ENCODE measurements around the gene ANXA7.

The ANXA7 gene

DNA sequence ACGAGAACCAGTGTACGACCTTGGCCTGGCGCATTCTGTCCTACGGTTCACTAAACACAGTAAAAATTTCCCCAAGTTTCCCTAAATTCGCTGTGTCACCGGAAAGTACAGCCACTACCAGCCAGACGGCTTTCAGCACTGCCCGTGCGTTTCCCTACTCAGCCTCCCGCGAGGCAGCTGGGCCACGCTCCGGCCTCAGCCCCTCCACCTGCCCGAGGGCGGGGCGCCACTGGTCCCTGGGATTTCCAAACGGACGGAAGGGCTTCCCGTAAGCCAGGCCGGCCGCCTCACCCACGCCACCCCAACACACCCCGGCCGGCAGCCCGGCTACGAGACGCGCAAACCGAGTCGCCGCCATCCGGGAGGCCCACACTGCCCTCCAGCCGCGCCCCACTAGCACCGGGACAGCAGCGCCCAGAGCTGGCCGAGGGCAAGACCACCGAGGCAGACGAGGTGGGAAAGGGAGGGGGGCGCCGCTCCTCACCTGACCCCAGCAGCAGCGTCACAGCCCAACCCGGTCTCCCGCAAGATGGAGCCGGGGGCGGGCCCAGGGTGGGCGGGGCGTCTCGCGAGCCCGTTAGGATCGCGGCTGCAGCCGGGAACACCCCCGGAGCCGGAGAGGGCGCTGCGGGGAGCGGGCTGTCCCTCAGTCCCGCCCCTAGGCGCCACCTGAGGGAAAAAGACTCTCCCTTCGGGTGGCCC lies at the start of gene ANXA7:
Gene ANXA7, minus strand, starts transcription at position 531 of the 702 bp plus-strand sequence. CDS start 13,202 bp downstream, outside the sequence.
- DNase-seq, result peak; percentile 96

DNA sequence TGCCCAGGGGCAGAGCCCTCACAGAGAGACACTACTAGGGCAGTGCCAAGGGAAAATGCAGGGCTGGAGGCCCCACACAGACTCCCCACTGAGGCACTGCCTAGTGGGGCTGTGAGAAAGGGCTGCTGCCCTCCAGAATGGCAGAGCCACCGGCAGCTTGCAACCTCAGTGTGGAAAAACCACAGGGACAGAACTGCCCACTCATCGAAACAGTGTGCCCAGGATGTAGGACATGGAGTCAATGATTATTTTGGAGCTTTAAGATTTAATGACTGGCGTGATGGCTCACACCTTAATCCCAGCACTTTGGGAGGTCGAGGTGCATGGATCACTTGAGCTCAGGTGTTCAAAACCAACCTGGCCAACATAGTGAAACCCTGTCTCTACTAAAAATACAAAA lies 47.0 kb upstream of the ANXA7 start:
- no peak for DNase-seq

DNA sequence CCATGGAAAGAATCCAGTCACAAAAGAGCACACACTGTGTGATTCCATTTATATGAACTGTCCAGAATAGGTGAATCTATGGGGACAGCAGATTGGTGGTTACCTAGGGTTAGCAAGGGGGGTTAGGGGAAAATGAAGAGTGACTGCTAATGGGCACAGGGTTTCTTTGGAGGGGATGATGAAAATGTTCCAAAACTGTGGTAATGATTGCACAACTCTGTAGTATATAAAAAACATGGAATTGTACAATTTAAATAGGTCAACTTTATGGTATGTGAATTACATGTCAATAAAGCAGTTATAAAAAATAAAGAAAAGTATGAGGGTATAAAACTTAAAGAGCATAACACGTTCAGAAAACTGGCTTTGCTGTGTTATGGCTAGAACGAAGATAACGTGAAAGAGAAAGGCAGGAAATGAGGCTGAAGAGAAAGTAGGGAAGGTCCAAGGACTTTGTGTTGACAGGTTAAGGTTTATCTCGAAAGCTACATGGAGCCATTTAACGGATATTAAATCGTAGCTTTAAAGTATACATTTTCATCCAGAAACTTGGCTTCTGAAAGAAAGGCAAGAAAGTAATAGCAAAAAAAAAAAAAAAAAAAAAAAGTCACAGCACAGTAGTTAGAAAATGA lies 45.9 kb upstream of the ANXA7 start:
- DNase-seq, result no peak

DNA sequence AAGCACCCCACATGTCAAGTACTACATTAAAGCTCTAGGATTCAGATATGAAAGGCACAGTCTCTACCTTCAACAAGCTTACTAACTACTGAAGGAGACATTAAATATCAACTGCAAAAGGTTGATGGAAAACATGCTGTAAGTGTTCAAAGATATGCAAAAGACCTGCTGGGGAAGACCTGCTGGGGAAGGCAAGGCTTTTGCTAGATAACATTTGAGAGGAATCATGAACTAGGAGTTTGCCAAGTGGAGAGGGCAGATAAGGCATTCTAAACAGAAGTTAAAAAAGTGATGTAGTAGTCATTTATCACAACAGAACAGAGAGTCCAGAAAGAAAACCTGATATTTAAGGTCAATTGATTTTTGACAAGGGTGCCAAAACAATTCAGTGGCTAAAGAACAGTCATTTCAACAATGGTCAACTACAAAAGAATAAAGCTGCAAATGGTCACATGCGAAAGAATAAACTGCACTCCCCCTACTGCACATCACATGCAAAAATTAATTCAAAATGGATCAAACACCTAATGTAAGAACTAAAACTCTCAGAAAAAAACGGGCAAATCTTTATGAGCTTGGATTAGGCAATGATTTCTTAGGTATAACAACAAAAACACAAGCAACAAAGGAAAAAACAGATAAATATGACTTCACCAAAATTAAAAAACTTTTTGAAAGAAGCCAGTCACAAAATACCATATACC lies 42.5 kb upstream of the ANXA7 start:
- DNase-seq, result no peak

DNA sequence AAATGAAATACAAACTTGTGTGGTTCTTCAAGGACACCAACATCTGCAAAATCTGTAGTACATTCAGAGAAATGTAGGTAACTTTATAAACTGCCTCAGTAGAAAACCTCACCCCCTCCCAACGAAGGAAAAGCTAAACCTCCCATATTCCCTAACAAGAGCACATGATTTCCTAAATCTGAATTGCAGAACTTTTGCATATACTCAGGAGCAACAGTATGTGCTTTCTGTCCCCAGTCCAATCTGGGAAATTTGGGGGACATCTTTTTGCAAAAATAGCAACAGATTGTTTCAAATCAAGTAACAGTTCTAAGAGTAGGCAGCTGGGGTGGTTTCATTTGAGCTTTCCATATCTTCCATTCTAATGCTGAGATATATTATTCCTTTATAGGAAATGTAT lies 35.3 kb upstream of the ANXA7 start:
- DNase-seq, result no peak

DNA sequence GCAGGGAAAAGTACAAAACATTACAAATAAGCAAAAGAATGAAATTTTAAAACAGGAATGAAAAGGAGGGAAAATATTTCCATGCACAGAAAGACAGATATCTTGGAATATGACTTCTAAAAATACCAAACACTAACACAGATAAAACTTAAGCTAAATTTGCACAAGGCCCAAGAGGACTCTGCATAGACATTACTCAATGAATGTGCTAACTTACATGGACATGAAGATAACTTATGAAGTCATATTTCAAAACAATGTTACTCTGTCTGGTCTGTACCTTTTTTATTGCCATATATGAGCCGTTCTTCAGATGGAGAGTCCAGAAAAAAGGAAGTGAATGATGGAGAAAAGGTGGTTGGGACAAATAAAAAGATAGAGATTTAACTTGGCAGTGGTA lies 34.5 kb upstream of the ANXA7 start:
- no peak for DNase-seq

DNA sequence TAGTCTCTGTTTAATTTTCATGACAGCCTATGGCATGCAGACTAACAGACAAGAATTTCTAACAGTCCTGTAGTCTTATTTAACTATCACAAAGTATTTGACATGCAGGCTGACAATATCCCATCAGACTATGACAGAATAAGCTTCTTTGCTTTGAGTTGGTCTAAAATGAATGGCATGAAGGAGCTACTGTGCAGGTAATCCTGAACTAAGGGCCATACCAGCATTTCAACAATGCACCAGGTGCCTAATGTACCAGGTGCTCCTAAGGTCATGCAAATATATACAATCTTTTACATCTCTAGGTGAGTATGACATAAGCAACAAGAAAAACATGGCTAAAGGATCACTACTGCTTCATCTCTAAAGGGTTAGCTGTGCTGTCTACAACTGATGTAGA lies 33.1 kb upstream of the ANXA7 start:
- no peak for DNase-seq

DNA sequence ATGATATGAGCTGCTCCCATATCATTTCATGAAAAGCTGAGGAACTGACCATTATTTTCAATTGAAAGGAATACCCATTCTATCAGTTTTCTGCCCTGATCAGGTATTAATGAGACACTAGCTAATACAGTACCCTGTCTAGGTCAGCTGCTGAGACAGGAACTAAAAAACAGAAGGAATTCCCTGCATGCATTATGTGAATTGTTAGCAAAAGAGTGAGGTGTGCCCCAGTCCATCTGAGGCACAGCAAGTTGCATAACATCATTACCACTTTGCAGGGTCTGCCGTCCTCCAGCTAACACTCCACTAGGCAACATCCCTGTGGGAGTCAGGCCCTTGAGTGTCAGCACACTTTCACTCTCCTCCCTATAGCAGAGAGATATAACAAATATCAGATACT lies 30.6 kb upstream of the ANXA7 start:
- no peak for DNase-seq

DNA sequence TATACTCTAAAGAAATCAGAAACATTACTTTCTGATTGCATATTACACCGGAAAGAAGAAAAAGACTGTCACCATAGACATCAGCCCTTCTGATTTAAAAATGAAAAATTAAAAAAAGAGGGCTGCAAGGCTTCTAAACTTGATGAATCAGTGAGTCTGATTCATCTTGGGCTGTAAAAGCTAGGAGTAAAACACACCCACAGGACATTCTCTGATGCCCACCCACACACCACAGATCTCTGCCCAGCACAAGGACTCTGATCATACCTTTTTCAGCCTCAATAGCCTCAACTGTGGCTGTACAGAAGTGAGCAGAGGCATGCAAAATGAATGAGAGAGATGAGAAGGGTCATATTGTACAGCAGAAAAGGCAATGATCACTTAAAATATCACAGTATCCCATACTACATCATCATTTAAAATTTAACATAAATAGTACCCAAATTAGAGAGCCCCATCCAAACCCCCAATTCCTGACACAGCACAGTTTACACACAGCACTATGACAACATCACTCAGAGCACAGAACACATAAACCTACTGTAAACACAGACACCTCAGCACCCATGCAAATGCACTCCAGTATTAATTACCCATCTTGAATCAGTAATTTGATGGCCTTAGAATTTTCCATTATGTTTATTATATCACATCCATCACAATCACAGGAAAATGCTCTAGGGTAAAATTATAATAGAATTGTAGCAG lies 25.9 kb upstream of the ANXA7 start:
- no peak for DNase-seq

DNA sequence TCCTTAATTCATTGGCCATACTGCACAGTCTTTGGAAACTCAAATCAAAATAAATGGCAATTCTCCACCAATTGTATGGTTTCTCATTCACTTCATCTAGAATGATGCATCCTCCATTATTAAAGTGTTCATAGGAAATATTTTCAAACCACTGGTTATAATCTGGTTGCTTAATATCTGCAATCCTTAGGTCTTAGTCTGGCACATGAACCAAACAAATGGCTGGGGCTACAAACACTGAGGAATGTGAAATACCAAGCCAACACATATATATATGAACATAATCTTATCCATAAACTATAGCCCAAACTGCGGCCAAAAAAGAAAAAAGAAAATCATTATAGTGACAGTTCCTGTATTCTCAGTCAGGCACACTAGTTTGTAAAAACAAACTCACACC lies 25.2 kb upstream of the ANXA7 start:
- no peak for DNase-seq

DNA sequence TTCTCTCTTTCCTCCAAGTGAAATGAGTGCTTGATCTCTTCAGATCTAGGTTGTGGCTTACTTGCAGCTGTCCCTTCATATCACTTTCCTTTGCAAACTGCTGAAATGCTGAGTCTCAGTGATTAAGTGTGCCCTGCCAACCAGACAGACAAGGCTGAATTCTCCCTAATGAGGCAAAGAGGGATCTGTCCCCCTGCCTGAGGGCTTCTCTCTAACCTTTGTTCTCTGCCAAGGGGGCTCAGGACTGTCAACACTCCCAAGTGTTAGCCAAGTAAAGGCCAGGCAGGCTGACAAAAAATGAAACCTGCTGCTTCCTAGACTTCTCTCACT lies 19.6 kb upstream of the ANXA7 start, which contains the start of gene MSS51:
Gene MSS51, minus strand, starts transcription at position 24 of the 330 bp plus-strand sequence. CDS start 5,277 bp downstream, outside the sequence.
- DNase-seq, result peak; percentile 28

DNA sequence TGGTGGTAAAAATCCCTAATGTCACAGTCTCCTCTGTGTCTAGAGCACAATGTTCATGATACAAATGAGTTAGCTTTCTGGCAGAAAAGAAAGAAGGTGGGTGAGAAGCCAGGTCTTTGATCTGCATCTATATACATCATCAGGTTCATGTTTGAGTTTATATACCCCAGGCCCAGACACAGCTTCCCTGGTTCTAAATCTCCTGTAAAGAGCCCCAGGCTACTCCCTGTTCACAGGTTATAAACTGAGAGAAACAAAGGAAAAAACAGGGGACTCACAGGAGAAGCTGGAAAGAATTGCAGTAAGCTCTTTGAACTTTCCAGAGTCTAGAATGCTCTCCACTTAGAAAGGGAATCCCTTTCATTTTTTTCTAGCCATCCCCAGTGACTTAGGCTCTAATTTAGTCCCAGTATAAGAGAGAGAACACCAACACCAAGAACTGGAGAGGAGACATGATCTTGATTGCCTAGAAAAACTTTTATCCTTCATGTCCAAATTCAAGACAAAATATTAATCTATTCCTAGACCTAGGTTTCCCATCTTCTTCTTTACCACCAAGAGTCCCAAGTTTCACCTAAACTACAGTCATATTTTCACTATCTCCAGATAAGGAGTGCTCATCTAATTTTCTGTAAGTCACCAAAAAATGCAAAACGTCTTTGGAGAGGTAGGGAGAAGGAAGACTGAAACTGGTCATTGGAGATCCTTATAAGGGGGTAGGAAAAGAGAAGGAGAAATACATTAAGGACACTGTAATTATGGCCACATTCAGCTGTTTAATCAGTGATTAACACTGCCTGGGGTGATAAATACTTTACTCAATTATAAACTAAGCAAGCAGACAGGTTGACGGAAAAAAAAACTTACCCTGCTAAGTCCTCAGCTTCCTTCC lies 19.0 kb upstream of the ANXA7 start:
- DNase-seq, result no peak

DNA sequence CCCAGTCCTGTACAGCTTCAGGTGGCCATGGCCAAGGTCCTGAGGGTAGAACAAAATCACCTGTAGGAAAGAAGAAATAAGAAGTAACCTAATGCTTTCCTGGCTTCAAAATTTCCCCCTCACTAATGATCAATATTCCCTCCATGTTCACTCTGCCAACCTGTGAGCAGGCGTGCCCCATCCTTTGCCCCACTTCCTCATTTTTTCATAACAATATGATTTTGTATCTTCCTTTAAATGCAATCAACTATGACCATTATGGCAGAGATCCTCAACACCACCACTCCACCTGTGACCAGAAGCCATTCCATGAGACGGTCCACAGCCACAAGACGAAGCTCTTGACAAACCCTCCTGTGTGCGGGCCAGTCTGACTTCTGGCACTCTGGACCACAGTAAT lies 12.5 kb upstream of the ANXA7 start:
- no peak for DNase-seq

DNA sequence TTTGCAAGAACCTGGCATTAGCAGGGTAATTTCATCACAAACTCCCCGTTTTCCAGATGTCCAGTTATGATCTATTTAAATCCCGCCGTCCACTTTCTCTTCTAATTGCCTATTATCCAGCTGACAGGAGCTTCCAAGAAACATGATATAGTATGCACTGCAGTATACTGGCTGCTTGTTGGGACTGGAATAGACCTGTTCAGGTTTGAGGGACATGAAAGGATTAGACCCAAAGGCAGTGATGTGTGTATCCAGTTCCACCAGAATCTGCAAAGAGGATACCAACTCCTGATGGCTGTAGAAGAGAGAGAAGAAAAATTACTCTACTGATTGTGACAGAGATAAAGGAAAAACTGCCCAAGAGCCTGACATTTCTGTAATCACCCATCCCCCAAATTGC lies 10.6 kb upstream of the ANXA7 start:
- no peak for DNase-seq

DNA sequence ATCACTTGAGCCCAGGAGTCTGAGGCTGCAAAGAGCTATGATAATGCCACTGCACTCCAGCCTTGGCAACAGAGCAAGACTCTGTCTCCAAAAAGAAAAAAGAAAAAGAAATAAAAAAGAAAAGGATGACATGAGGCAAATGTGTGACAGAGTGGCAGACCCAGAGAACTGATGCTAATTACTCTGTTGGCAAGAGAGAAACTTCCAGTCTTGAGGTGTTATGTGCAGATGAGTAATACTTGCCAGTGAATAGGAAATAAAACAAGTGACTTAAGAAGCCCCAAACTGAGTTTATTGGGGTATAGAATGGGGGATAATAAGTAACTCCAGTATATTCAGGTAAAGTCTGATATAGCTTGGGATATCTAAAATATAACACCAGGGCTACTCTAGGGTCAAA lies 9.5 kb upstream of the ANXA7 start:
- no peak for DNase-seq

DNA sequence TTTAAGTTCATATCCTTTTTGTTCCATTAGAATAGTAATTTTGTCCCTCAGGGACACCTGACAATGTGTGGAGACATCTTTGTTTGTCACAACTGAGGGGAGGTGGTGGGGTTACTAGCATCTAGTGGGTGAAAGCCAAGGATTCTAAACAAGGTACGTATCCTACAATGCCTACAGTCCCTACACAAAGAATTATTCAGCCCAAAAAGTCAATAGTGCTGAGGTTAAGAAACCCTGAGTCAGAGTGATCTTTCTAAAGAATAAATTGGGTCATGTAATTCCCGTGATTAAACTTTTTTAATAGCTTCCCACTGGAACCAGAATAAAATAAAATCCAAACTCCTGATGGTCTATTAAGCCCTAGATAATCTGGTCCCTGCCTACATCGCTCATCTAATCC lies 2.7 kb upstream of the ANXA7 start:
- DNase-seq, result no peak

DNA sequence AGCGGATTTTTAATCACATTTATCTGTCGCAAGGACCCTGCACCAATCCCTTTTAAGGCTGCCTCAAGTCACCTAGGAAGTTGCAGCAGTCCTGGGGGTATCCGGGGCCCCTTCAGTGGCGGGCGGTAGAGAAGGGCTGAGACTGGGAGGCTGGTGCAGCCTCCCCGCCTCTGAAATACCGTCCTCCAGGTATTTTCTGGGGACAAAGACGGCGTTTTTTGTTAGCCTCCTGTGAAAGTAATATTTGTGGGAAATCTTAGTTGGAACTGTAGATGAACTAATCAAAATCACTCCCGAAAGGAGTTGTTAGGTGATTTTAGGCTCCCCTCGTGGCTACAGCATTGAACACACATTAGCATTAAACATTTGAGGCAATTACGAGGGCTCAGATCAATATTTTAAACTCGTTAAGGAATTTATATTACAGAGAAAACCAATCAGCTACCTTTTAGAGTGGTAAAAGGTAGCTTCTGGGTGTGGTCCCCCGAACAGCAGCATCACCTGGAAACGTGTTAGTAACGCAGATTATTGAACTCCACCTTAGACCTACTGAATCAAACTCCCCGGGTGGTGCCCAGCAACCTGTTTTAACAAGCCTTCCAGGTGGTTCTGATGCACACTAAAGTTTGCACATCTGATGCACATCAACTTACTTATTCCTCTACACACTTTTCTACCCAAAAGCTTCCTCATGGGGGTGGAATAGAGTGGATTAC lies 530 bp upstream of the ANXA7 start:
- DNase-seq, result no peak

DNA sequence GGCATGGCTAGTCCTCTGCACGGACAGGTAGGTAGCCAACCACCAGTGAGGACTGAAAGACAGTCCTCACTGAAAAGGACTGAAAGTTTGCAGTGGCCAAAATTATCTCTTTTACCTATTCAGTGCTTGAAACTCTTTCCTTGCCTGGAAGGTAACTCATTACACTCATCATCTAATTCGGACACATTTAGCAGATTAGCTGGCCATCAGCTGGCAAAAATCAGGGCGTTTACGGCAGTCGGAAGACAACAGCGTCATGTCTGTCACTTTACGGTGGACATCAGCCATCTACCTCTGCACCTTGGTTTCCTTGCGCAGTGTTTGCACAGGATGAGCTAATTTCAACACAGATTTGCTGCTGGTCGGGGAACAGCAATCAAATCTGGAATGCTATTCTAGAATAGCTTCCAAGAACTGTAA lies 740 bp downstream of the ANXA7 start:
- DNase-seq, result peak; percentile 66

DNA sequence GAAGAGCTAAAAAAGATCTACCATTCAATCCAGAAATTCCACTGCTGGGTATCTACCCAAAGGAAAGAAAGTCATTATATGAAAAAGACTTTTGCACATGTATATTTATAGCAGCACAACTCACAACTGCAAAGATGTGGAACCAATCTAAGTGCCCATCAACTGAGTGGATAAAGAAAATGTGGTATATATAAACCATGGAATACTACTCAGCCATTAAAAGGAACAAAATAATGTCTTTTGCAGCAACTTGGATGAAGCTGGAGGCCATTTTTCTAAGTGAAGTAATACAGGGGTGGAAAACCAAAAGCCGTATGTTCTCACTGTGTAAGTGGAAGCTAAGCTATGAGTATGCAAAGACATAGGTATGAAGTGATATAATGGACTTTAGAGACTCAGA lies 3.0 kb downstream of the ANXA7 start:
- no peak for DNase-seq

DNA sequence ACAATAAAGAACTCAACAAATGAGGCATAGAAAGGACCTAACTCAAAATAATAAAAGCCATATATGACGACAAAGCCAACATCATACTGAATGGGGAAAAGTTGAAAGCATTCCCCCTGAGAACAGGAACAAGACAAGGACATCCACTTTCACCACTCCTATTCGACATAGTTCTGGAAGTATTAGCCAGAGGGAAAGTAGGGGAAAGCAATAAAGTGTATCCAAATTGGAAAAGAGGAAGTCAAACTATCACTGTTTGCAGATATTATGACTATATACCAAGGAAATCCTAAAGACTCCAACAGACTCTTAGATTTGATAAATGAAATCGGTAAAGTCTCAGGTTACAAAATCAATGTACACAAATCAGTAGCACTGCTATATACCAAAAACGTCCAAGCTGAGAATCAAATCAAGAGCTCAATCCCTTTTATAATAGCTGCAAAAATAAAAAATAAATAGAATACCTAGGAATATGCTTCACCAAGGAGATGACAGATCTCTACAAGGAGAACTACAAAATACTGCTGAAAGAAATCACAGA lies 4.8 kb downstream of the ANXA7 start:
- no peak for DNase-seq

DNA sequence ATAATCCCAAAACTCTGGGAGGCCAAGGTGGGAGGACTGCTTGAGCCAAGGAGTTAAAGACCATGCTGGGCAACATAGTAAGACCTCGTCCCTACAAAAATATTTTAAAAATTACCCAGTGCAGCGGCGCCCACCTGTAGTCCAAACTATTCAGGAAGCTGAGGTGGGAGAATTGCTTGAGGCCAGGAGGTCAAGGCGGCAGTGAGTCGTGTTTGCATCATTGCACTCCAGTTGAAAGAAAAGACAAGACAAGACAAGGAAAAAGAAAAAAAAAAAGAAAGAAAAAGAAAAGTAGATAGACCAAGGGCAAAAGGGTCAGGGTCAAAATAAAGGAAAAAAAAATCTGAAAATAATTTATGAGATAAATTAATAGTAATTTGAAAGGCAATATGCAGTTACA lies 5.8 kb downstream of the ANXA7 start:
- DNase-seq, result no peak

DNA sequence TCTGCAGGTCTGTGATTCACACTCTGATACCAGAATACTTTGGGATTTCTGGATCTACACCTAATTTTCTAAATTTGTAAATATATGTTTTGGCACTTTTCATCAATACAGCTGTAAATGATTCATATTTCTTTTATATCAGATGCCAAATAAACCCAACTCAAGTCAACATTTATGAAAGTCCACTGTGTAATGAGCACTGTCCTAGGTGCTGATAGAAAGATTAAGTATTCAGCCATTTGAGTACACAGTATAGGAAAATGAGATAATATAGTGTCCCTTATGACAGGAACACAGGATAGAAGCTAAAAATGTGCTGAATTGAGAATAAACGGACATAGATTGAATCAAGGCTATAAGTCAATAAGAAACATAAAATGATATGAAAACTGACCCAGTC lies 6.4 kb downstream of the ANXA7 start:
- no peak for DNase-seq

All from activated CD4-positive, alpha-beta T cell treated with anti-CD3 and anti-CD28 coated beads, Interleukin-10, Interleukin-2, amounts not matched to agents 100 ng/mL and 50 ng/mL, durations not matched to agents 16 hours and 8 hours (primary cell).